Measurements from ENCODE around the gene STAG2.

GRCh38 chrX:124010157-124010556, 48.7 kb downstream of the STAG2 start:
- TF ChIP-seq CTCF (IDR thresholded peaks at IDR 0.05) (no peak), POLR2A (IDR thresholded peaks at IDR 0.05) (no peak), POLR2AphosphoS5 (IDR thresholded peaks at IDR 0.05; ENCODE audit: insufficient read depth in 1 of 2, low read depth in 1 of 2) (no peak)
